NAMALWA (cell line): ENCODE results near the gene SAMMSON.

Experiments used
- DNase-seq: peaks from one replicate; pipeline ENCODE4 v3.0.0-alpha.2; 2015; ENCODE audit warnings: low spot score

SAMMSON gene

DNA sequence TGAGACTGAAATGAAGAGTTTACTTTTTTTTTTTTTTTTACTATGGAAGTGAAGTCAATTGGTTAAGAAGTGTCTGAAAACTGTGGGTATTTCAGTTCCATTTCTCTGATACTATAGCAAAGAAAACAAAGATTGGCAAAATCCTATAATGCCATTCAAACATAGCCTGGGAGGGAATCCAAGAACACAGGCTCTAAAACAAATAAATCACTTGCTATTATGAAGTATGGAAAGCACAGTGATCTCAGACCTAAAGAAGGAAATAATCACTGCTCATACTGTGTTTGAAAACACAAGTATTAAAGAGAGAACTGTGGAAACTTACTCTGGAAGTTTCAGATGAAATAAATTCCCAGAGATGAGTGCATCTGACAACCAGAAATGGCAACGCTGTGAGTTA lies 12.0 kb downstream of the SAMMSON start:
- DNase-seq, result no peak

DNA sequence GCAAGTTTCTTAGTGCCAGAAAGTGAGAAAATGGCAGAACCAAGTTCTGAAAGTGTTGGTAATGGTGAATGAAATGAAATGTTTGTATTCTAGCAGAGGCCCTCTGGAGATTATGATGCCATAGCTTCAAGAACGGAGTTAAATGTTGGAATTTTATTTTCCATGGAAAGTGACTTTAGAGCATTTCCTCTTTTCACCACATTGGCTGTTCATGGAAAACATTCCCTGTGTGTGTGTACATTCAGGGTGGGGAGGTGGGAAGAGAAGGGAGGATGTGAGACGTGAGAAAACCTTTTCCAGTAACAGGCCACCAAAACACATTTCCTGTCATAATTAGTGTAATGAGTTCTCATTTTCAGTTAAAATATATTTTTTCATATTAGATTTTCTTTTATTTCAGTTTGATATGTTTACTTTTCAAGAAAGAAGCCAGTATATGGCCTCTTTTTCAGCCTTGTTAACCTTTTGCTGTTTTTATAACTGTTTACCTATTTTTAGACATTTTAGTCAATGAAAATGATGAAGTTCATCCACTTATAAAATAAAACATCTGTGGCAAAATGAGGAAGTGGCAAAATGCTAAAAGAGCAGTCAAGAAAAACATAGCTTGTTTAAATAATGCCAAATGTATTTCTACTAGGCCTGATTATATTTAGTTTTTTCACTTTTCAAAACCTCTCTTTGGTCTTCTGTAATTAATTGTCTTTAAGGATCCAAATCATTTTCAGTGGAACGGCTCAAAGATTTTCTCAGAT lies 21.6 kb downstream of the SAMMSON start:
- peak; percentile 39 for DNase-seq

DNA sequence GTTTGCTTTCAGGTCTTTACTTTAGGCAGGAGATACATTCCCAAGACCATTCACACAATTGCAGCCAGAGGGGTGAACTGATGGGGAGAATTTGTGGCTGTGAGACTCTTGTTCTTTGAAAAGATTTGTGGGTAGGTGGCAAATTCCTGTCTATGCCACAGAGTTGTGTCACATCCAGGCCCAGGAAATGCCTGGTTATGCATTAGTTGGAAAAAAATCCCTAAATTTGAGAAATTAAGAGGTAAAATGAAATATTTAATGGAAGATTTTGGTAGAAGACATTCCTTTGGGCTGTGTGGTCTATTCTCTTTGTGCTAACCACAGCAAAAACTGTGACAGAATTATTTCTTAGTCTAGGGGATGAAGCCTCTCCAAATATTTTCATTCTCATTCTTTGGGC lies 28.8 kb downstream of the SAMMSON start:
- DNase-seq, result no peak

DNA sequence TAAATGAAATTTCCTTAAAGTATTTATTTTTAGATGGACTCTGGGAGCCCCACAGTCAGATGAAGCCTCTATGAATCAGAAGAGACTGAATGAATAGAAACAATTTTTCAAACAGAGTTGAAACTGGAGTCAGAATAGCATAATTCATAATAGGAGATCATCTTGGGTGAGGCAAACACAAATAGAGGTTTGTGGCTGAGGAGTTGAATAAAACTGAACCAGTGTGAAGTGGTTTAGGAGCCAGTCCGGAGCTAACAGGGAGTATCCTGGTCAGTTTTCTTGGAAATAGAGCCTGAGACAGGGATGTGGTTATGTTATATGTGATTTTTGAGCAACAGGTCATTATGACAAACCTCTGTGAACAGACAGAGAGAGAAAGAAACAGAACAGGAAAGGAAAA lies 39.2 kb downstream of the SAMMSON start:
- no peak for DNase-seq

DNA sequence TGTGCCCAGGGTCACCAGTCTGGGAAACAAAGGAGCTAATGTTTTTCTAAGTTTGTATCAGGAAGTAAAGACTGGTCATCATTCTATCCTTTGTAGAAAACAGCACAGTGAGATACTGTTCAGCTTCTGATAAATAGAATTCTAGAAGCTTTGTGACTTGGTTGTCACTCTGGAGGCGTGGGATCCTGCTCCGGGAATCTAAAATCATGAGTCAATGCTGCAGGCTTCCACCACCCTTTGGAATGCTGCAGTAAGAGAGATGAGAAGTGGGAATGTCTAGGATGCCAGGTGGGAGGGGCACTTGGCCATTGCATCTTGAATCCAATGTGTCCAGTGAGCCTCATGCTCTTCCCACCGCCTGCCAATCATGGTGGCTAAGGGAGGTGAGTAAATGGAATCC lies 40.9 kb downstream of the SAMMSON start:
- no peak for DNase-seq

DNA sequence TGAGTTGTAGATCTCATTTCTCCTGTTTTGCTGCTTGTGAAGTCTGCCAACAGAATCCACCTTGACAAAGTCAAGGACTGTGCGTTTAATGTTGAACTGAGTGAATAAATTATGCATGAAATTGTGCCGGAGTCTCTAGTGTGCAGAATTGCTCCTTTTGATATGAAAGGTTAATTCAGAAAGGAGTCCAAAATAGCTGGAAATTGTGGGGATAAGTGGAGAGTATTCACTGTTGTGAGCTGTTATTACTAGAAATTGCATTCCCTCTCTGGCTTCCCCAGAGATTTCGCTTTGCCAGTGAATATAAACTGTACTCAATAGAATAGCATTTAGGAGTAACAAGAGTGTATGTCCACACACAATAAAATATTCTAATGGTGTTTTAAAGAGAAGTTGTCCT lies 43.1 kb downstream of the SAMMSON start:
- DNase-seq, result no peak

DNA sequence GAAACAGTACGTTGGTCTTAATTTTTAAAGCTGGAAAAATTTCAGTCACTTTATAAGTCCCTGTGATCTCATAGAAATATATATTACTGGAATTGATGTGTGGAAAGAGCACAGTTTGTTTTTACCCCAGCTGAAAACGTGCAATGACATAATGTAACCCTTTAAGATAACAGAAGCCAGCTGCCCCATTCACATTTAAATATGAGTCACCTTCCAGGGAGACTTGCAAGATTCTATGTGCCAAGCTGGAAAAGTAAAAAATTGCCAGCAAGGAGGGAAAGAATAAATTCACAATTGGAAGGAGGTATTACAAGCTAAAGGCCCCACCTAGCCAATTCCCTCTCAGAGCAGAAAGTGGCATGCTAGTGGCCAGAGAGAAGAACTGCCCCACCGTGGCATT lies 50.2 kb downstream of the SAMMSON start:
- DNase-seq, result no peak

DNA sequence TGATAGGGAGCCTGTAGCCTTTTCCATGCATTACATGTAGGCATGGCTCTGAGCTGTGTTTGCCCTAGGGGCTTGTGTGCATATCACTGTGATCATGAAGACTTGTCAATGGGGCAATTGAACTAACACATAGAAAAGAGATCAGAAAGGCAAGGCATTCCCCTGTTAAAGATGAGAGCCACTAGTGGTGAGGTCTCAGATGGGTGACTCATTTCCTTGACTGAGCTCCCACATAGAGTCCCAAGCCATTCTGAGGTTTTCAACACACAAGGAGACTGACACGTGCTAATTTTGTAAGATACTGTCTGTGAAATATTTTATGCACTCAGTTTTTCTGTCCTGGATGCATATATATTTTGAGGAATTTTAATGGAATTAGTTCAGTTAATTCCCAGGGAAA lies 53.8 kb downstream of the SAMMSON start:
- no peak for DNase-seq

DNA sequence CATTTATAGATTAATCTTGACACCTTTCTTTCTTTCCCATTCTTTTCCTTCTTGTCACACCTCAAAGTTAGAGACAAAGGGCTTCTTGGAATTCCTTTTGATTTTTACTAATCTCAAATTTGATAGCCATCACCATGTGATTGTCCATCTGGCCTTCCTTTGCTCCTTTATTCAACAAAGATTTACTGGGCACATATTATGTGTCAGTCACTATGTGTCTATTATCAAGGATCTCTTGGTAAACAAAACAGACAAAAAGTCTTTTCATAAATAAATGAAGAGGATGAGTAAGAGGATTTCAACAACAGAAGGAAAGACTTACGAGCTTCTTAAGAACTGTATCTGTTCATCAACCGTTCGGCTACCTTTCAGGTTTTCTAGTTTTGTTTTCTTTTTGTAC lies 56.5 kb downstream of the SAMMSON start:
- no peak for DNase-seq

DNA sequence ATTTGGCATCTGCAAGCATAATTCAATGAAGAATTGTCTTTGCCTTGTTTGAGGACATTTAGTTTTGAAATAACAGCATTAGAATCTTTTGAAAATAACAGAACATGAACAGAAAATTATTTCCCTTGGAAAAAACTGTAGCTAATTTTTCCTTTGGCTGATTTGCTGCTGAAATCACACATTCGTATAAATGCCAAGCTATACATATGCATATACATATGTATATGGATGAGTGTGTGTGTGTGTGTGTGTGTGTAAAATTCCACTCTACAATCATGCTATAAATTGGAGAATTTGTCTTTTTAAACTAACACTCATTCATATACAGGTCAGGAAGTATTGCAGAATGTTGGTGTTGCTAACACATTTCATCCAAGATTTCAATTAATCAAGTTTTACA lies 57.9 kb downstream of the SAMMSON start:
- no peak for DNase-seq

DNA sequence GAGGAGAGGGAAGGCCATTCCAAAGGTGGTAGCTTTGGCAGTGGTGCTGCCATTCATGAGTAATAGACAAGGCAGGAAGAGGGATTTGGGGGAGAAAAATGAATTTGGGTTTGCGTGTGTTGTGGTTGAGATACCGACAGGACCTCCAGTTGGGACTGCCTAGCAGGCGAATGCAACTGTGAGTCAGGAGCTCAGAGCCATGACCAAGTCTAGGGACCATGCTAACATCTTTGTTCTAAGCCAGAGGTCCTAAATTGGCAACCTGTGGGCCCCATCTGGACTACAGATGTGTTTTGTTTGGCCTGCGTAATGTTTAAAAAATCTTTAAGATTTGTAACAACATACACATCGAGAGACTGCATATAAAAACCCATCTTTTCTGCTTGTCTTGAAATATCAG lies 61.6 kb downstream of the SAMMSON start:
- no peak for DNase-seq

DNA sequence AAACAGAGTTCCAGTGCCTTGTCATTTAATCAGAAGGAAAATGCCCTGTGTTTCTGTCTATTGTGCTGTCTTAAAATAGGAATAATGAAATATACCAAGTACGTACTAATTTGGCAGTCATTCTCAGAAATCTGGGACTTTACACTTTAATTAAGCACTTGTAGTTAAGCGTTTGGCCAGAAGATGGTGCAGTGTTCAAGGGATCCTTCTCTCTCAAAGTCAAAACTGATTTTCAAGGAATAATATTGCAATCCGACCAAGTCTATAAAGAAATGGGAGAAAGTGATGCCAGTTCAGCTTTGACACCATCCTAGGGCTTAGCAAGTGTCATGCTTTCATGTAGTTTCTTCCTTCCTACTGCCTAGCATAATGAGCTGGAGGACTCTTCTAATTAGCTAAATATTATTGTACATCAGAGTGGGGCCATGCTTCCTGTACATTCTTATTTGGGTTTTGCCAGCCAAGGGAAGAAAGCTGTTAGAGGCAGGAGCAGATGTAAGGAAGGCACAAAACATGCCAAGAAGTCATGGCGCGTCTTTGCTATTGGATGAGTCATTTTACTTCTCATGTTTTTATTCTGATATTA lies 64.8 kb downstream of the SAMMSON start:
- peak; percentile 48 for DNase-seq

DNA sequence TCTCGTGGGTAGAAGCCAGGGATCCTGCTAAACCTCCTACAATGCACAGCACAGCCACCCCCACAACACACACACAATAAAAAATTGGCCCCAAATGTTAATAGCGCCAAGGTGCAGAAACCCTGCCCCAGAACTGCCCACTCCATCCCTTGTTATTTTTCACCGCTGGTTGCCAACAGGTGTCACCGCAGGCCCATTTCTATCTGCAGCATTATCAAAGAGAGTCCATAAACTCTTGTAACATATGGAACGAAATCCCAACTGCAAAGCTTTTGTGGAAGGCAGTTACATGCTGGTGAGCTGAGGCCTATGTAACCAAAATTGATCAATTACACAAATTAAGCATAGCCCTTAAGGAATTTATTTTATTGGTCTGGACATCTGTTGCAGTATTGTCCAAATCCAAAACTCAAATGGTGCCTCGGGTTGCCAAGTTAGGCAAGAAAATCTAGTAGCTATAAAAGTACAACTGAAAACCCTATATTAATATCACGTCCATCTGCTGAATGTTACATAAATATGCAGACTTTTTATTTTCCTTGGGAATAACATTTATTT lies 66.2 kb downstream of the SAMMSON start:
- peak; percentile 12 for DNase-seq

DNA sequence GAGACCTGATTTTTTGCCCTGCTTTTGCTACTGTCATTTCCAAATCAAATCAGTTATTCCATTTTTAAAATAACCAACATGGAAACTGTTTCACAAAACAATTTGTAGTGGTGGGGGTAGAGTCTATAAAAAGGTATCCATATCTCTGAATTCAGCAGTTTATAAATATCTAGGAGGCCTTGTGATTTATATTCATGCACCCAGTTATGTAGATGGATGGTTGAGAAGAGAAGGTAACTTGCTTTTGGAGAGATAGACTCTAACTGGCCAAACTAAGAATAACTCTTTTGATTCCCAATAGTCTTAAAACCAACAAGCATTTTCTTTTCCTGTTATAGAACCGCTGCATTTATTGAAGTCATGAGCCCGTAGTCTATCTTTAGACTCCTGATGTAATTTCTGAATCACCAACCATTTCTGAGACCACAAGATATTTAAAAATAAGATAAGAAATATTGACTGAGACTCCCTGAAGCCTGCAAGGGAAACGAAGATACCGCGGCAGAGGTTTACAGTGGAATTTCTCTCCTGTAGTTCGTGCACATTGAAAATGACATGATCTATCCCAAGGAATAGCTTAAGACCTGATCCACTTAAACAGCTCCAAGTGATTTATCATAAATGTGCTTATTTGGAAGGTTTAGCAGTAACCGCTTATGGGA lies 68.5 kb downstream of the SAMMSON start:
- DNase-seq, result no peak

DNA sequence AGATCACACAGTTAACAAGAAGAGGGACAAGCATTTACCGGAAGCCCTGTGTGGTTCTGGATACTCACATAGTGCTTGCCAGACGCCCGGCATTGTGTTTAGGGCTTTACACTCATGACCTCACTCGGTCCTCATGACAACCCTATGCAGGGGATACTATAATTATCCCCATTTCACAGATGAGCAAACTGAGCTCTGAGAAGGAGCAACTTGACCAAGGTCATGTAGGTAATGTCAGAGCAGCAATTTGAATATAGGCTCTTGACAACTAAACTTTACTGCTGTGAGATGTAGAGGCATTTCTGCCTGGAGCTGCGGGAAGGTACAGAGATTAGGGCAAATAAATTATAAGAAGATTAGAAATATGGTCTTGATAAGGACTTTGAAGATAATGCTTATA lies 70.0 kb downstream of the SAMMSON start:
- no peak for DNase-seq

DNA sequence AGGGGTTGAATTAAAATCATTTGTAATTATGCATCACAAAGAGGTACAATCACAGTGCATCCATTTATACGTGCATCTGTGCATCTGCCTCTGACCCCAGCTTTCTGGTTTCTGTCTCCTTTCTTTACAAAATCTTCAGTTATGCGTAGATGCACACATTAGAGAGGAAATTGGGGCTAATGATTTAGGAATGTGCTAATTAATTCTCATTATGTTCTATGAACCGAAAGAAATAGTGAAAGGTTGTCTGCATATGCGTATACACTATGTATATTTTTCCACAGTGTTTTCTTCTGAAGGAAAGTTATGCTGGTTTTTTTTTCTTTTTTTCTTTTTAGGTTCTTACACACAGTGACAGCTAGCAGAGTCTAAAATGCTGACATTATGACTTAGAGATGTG lies 71.6 kb downstream of the SAMMSON start:
- DNase-seq, result no peak

DNA sequence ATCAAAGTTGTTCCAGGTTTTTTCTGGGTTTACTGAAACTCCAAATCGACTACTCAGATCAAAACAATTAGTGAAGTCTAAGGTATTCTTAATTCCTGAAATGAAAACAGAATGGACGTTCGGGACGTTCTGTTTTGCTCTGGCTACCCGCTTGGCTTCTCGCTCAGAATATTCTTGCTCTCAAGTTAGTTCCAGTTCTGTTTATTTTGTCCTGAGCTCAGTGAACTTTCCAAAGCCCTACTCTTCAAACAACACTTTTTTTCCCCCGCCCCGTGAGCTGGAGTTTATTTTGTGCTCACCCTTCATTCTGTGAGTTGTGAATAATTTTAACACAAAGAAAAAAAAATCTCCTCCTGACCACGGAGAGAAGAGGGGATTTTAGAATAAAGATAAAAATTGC lies 72.6 kb downstream of the SAMMSON start:
- DNase-seq, result no peak

DNA sequence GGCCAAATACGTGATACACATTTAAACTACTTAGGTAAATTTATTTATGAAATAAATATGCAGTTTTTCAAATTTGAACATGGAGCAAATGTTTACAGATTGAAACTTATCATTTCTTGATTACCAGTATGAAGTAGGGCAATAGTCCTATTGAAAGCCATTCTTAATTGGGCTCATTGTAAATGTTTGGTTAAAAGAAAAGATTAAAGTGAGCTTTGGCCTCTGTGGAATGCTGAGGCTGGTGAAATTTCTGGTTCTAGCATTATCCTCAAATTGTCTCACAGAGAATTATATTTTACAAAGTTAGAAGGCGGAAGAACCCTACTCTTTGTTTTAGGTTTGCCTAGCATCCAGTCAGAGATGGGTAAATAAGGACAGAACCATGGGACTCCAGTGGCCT lies 73.2 kb downstream of the SAMMSON start:
- DNase-seq, result no peak

DNA sequence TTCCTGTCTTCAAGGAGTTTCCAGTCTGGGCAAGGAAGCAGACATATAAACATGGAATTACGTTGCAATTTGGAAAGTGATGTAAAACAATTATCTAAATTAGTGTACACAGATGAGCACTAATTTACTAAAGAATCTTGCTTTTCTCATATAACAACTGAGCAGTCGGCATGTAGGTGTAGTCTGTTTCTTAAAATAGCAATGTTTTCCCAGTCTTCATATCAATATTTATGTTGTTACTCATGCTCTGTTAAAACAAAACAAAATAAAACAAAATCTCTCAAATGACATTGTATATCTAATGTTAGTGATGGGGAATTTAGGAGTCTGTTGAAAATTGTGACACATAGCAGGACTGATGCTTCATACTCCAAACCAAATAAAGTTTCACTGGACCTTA lies 75.6 kb downstream of the SAMMSON start:
- DNase-seq, result no peak

DNA sequence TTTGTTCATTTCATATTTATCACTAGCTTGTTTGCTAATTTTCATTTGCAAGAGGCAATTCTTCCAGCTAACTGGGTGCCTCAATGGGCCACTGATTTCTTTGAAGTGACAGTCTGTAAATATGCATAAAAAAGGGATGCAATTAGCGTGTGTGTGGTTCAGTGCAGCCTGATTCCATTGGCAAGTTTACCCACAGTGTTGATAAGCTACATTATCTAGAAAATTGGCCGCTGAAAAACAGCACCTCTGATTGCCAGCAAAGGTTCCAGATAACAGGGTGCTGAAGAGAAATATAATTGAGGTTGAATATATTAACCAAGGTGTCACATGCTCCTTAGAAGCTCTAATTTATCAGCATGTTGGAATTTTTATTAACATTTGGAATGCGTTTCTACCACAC lies 76.9 kb downstream of the SAMMSON start:
- no peak for DNase-seq

DNA sequence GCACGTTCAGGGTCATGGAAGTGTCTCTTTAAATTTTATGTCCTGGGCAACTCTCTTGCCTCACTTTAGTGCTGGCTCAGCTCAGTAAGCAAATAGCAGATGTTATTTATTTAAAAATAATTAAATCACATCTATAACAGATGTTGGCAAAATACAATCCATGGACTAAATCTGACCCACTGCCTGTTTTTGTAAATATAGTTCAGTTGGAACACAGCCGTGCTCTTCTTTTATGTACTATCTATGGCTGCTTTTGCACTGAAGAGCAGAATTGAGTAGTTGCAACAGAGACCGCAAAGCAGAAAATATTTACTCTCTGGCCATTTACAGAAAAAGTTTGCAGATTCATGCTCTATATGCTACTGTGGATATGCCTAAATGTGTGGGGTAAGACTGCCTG lies 79.2 kb downstream of the SAMMSON start:
- DNase-seq, result no peak

DNA sequence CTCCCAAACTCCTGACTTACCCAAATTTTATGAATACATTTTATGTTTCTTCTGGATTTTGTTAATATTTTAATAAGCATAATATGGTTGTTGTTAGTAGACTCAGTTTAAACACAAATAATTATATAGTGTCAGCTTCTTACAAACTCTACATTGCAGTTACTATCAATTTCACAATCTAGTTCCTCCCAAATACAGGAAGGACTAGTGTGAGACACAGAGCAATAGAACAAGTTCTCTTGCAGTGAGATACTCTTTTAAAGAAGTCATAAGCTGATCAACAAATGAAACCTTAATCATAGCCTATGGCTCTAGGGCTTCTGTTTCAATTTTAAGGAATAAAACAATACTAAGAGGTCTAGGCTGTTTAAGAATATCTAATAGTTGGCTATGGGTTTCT lies 86.1 kb downstream of the SAMMSON start:
- DNase-seq, result no peak

DNA sequence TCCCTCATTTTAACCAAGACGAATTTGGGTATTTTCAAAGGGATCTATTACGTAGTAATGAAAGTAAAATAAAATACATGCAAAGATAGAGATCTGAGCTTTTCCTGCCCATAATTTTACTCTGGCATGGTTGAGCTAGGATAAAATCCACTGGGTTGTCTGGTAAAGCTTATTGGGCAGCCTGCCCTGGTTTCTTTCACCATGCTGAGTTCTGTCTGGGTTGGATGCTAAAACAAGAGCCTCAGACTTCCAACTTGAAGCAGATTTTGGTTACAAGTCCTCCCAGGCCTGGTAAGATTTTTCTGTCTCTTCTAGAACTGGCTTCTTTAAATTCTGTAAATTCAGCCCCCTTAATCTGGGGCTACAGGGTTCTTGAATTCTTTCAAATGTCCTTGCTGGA lies 86.8 kb downstream of the SAMMSON start:
- DNase-seq, result no peak
